ENCODE measurements around the gene ATAD3B.
A peak's percentile ranks its signal among the peaks of the same experiment; 100 is the strongest.
"Not testable (repeated sequence)": the region's sequence is repeated elsewhere in the genome, so short reads cannot be mapped to it uniquely, and the experiment has no call there.

Gene ATAD3B

DNA sequence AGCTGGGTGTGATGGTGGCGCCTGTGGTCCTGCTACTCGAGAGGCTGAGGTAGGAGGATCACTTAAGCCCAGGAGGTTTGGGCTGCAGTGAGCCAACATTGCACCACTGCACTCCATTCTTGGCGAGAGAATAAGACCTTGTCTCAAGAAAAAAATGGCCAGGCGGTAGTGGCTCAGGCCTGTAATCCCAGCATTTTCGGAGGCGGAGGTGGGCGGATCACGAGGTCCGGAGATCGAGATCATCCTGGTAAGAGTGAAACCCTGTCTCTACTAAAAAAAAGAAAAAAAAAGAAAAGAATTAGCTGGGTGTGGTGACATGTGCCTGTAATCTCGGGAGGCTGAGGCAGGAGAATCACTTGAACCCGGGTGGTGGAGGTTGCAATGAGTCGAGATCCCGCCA, 11.3 kb downstream of the ATAD3B start:
- in situ Hi-C loops (cut with HindIII; ENCODE audit: low pct_unique_long_range_greater_than_20kb, low sequenced_read_pairs), result no loop called here
- no peak for DNase-seq (ENCODE audit: low read depth in 1 of 2, low spot score in 1 of 2)
- TF ChIP-seq JUND (IDR thresholded peaks at IDR 0.05; ENCODE audit: low read depth), result no peak

DNA sequence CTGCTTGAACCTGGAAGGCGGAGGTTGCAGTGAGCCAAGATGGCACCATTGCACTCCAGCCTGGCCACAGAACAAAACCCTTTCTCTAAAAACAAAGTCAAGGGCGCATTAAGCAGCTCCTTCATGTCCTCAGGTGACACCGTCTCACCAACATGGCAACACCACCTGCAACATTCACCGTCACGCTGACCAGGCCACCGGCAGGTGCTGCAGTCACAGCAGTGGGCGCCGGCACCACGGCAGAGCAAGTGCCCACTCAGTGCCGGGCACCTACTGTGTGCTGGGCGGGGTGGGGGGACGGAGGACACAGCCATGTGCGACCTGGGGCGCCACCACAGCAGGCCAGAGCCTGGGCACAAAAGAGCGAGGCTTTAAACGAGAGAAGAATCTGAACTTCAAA, 12.1 kb downstream of the ATAD3B start:
- TF ChIP-seq JUND (IDR thresholded peaks at IDR 0.05; ENCODE audit: low read depth), result no peak
- no peak for DNase-seq (ENCODE audit: low read depth in 1 of 2, low spot score in 1 of 2)
- in situ Hi-C loops (cut with HindIII; ENCODE audit: low pct_unique_long_range_greater_than_20kb, low sequenced_read_pairs), result no loop called here

DNA sequence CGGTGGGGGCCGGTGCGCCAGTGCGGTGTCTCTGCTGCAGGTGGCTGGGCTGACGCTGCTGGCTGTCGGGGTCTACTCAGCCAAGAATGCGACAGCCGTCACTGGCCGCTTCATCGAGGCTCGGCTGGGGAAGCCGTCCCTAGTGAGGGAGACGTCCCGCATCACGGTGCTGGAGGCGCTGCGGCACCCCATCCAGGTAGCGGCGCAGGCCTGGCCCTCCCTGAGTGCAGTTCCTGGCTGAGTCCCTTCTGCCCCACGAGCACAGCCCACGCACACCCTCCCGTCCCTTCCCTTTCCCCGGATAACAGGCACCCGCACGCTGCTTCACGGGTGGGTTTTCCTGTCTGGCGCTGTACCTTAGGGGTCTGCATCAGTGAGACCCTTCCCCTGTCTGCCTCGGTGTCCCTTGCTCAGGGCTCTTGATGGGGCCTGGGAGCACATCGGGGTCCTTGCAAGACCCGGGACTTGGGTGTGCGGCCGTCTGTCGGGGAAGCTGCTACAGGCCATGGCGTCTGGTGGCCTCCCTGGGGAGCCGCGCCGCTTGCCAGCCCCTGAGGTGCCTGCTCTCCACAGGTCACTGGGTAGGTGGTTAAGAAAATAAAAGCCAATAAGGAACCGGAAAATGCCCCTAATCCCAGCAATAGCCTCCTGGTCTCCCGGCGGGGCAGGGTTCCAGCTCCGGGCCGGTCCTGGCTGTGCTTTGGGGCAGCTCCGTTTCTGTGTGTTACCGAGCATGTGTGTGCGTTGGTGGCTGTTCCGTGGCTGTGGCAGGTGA, 13.6 kb downstream of the ATAD3B start:
- in situ Hi-C loops (cut with HindIII; ENCODE audit: low pct_unique_long_range_greater_than_20kb, low sequenced_read_pairs); DNase-seq (ENCODE audit: low read depth in 1 of 2, low spot score in 1 of 2): not testable (repeated sequence)

DNA sequence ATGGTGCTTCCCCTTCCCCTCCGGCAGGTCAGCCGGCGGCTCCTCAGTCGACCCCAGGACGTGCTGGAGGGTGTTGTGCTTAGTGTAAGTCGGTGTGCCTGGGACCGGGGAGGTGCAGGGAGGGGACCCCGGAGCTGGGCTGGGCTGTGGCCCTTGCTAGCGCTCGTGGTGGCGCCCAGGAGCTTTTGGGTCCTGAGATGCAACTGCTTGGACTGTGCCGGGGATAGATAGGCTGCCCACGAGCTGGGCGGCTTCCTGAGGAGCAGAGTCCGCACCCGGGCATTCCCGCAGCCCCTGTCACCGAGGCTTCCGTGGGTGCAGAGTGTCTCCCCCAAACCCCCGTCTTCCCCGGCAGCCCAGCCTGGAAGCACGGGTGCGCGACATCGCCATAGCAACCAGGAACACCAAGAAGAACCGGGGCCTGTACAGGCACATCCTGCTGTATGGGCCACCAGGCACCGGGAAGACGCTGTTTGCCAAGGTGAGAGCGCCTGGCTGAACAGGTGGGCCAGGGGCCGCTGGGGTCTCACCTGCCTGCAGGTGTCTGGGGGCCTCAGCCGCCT, 14.3 kb downstream of the ATAD3B start:
- in situ Hi-C loops (cut with HindIII; ENCODE audit: low pct_unique_long_range_greater_than_20kb, low sequenced_read_pairs); DNase-seq (ENCODE audit: low read depth in 1 of 2, low spot score in 1 of 2): not testable (repeated sequence)

DNA sequence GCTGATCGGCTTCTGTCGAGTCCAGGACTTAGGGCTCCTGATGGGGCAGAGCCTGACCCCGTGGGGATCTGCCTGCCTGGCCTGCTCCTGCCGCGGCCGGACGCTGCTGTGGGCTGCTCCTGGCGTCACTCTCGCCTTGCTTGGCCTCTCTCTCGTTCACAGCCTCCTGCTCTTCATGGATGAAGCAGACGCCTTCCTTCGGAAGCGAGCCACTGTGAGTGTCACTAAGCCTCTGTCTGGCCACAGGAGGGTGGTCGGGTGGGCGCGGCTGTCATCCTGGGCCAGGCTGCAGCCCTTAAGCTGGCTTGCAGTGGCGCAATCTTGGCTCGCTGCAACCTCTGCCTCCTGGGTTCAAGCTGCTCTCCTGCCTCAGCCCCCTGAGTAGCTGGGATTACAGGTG, 16.1 kb downstream of the ATAD3B start:
- DNase-seq (ENCODE audit: low read depth in 1 of 2, low spot score in 1 of 2), result no peak
- TF ChIP-seq JUND (IDR thresholded peaks at IDR 0.05; ENCODE audit: low read depth), result no peak
- in situ Hi-C loops (cut with HindIII; ENCODE audit: low pct_unique_long_range_greater_than_20kb, low sequenced_read_pairs), result no loop called here

DNA sequence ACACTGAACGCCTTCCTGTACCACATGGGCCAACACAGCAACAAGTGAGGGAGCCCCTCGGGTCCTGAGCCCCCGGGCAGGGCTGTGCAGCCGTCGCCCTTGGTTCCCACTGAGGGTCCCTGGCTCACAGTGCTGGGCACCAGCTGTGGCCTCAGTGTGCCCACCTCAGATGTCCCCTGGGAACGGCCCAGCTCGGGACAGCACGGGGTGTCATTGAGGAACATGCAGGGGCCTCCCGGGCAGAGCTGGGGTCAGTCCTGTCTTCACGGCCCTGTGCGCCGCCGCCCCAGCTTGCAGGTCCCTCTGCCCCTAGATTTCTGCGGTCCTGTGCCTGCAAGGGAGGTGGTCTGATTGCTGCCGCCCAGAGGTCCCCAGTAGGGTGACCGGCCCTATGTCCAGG, 17.7 kb downstream of the ATAD3B start:
- in situ Hi-C loops (cut with HindIII; ENCODE audit: low pct_unique_long_range_greater_than_20kb, low sequenced_read_pairs), result no loop called here
- no peak for DNase-seq (ENCODE audit: low read depth in 1 of 2, low spot score in 1 of 2)
- TF ChIP-seq JUND (IDR thresholded peaks at IDR 0.05; ENCODE audit: low read depth), result no peak

DNA sequence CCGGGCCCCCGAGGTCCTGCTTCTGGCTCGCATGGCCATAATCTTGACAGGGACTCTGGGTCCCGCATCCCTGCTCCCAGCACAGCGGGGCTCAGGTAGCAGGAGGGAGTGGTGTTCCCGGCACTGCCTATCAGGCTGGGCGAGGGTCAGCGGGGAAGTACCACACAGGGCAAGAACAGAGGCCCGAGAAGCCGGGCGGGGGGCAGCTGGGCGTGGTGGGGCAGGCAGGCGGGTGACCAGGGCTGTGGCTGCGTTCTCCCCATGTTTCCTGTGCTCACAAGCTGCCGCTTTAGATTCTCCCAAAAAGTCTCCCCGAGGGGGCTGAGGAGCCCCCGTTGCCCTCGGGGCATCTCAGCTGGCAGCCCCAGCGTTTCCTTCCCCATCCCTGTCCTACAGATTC, 18.3 kb downstream of the ATAD3B start:
- DNase-seq (ENCODE audit: low read depth in 1 of 2, low spot score in 1 of 2), result no peak
- no peak for TF ChIP-seq JUND (IDR thresholded peaks at IDR 0.05; ENCODE audit: low read depth)
- in situ Hi-C loops (cut with HindIII; ENCODE audit: low pct_unique_long_range_greater_than_20kb, low sequenced_read_pairs), result no loop called here

DNA sequence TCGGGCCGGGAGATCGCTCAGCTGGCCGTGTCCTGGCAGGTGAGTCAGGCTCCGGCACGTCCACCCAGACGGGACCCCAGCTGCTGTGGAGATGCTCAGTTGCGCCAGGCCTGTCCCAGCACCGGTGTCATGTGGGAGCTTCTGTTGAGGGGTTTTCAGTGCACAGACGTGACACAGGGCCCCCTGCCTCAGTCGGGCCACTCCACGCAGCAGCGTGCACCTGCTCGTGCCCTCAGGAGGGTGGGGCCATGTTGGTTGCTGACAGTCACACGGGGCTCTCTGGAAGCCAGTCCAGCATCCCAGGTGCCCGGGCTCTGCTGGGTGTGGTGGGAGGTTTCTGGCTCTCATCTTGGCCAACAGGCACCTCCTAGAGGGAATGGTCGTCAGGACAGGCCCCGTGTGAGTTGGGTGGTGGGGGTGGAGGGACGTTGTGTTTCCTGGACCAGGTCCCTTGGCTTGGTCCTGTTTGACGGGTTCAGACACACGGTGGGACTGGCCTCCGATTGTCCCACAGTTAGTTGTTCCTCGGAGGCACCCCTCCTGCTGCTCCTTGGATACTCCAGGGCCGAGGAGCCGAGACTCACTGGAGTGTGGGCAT, 19.2 kb downstream of the ATAD3B start:
- TF ChIP-seq JUND (IDR thresholded peaks at IDR 0.05; ENCODE audit: low read depth), result no peak
- in situ Hi-C loops (cut with HindIII; ENCODE audit: low pct_unique_long_range_greater_than_20kb, low sequenced_read_pairs), result no loop called here
- no peak for DNase-seq (ENCODE audit: low read depth in 1 of 2, low spot score in 1 of 2)

DNA sequence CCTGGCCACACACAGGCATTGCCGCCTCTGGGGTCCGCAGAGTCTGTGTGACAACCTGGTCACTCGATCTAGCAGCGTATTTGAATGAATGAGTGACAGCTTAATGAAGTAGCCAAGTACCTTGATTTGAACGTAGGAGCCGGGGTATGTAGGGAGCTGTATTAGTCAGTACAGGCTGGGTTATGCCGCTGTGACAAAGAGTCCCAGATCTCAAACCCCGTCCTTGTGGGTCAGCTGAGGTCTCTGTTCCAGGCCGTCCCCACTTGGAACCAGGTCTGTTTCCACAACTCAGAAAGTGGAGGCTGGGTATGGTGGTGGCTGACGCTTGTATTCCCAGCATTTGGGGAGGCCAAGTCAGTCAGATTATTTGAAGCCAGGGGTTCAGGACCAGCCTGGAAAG, 20.0 kb downstream of the ATAD3B start:
- DNase-seq (ENCODE audit: low read depth in 1 of 2, low spot score in 1 of 2), result no peak
- TF ChIP-seq JUND (IDR thresholded peaks at IDR 0.05; ENCODE audit: low read depth), result no peak
- in situ Hi-C loops (cut with HindIII; ENCODE audit: low pct_unique_long_range_greater_than_20kb, low sequenced_read_pairs), result no loop called here

DNA sequence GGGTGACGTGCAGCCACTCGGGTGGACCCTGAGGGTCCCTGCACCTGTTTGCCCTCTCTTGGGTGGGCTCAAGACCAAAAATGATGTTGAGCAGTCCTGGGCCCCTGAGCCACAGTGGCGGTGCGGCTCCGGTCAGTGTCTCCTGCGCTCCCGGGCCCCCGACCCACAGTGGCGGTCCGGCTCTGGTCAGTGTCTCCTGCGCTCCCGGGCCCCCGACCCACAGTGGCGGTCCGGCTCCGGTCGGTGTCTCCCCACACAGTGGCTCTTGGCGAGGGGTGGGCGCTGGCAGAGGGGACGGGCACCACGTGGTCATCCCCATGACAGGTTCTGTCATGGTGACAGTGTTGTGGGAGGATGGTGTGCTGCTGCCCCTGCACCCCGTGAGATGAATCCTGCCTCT, 22.7 kb downstream of the ATAD3B start:
- in situ Hi-C loops (cut with HindIII; ENCODE audit: low pct_unique_long_range_greater_than_20kb, low sequenced_read_pairs); DNase-seq (ENCODE audit: low read depth in 1 of 2, low spot score in 1 of 2): not testable (repeated sequence)

DNA sequence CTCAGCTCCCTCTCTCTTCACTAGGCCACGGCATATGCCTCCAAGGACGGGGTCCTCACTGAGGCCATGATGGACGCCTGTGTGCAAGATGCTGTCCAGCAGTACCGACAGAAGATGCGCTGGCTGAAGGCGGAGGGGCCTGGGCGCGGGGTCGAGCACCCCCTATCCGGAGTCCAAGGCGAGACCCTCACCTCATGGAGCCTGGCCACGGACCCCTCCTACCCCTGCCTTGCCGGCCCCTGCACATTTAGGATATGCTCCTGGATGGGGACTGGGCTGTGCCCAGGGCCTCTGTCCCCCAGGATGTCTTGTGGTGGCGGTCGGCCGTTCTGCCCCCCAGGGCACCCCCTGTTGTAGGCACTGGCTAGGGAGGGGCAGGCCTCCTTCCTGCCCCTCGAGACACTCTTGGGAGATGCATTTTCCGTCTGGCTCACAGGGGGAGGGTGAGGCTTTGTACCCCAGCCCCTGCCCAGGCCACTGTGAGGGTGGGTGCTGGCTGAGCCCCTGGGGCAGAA, 24.0 kb downstream of the ATAD3B start:
- in situ Hi-C loops (cut with HindIII; ENCODE audit: low pct_unique_long_range_greater_than_20kb, low sequenced_read_pairs); DNase-seq (ENCODE audit: low read depth in 1 of 2, low spot score in 1 of 2): not testable (repeated sequence)

DNA sequence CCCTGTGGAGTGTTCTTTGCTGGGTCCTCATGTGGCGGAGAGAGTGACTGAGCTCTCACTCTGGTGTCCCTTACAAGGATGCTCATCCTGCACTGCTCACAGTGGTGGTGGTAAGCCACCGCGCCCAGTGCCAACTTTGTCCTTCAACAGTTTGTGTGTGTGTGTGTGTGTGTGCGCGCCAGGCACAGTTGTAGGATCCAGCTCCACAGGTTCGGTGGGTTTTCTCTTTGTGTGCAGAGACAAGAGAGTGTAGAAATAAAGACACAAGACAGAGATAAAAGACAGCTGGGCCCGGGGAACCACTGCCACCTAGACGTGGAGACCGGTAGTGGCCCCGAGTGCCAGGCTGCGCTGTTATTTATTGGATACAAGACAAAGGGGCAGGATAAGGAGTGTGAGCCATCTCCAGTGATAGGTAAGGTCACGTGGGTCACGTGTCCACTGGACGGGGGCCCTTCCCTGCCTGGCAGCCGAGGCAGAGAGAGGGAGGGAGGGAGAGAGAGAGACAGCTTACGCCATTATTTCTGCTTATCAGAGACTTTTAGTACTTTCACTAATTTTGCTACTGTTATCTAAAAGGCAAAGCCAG, 33.3 kb downstream of the ATAD3B start:
- peak in 1 of 2 experiments; percentile 95 for DNase-seq (ENCODE audit: low read depth in 1 of 2, low spot score in 1 of 2)
- in situ Hi-C loops (cut with HindIII; ENCODE audit: low pct_unique_long_range_greater_than_20kb, low sequenced_read_pairs), result not testable (repeated sequence)

DNA sequence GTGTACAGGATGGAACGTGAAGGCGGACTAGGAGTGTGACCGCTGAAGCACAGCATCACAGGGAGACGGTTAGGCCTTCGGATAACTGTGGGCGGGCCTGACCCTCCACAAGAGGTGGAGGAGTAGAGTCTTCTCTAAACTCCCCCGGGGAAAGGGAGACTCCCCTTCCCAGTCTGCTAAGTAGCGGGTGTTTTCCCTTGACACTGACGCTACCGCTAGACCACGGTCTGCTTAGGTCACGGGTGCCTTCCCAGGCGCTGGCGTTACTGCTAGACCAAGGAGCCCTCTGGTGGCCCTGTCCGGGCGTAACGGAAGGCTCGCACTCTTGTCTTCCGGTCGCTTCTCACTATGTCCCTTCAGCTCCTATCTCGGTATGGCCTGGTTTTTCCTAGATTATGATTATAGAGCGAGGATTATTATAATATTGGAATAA, 33.8 kb downstream of the ATAD3B start:
- in situ Hi-C loops (cut with HindIII; ENCODE audit: low pct_unique_long_range_greater_than_20kb, low sequenced_read_pairs), result not testable (repeated sequence)
- DNase-seq (ENCODE audit: low read depth in 1 of 2, low spot score in 1 of 2), result peak in 1 of 2 experiments; percentile 32

DNA sequence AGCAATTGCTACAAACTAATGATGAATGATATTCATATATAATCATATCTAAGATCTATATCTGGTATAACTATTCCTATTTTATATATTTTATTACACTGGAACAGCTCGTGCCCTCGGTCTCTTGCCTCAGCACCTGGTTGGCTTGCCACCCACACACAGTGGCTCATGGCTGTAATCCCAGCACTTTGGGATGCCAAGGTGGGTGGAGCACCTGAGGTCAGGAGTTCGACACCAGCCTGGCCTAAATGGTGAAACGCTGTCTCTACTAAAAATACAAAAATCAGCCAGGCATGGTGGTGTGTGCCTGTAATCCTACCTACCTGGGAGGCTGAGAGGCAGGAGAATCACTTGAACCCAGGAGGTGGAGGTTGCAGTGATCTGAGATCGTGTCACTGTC, 34.2 kb downstream of the ATAD3B start:
- DNase-seq (ENCODE audit: low read depth in 1 of 2, low spot score in 1 of 2); in situ Hi-C loops (cut with HindIII; ENCODE audit: low pct_unique_long_range_greater_than_20kb, low sequenced_read_pairs): not testable (repeated sequence)

Data from T47D (cell line).